Activated CD4-positive, alpha-beta T cell treated with anti-CD3 and anti-CD28 coated beads for 4 hours (primary cell): ENCODE measurements around the gene SUCO.
"Not testable (repeated sequence)": the region's sequence is repeated elsewhere in the genome, so short reads cannot be mapped to it uniquely, and the experiment has no call there.

Experiments
- DNase-seq, 2 donors: peaks; one replicate each; pipeline ENCODE4 v3.0.0-alpha.2; 2020

Gene SUCO, protein sequence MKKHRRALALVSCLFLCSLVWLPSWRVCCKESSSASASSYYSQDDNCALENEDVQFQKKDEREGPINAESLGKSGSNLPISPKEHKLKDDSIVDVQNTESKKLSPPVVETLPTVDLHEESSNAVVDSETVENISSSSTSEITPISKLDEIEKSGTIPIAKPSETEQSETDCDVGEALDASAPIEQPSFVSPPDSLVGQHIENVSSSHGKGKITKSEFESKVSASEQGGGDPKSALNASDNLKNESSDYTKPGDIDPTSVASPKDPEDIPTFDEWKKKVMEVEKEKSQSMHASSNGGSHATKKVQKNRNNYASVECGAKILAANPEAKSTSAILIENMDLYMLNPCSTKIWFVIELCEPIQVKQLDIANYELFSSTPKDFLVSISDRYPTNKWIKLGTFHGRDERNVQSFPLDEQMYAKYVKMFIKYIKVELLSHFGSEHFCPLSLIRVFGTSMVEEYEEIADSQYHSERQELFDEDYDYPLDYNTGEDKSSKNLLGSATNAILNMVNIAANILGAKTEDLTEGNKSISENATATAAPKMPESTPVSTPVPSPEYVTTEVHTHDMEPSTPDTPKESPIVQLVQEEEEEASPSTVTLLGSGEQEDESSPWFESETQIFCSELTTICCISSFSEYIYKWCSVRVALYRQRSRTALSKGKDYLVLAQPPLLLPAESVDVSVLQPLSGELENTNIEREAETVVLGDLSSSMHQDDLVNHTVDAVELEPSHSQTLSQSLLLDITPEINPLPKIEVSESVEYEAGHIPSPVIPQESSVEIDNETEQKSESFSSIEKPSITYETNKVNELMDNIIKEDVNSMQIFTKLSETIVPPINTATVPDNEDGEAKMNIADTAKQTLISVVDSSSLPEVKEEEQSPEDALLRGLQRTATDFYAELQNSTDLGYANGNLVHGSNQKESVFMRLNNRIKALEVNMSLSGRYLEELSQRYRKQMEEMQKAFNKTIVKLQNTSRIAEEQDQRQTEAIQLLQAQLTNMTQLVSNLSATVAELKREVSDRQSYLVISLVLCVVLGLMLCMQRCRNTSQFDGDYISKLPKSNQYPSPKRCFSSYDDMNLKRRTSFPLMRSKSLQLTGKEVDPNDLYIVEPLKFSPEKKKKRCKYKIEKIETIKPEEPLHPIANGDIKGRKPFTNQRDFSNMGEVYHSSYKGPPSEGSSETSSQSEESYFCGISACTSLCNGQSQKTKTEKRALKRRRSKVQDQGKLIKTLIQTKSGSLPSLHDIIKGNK (N-terminal part only)

DNA sequence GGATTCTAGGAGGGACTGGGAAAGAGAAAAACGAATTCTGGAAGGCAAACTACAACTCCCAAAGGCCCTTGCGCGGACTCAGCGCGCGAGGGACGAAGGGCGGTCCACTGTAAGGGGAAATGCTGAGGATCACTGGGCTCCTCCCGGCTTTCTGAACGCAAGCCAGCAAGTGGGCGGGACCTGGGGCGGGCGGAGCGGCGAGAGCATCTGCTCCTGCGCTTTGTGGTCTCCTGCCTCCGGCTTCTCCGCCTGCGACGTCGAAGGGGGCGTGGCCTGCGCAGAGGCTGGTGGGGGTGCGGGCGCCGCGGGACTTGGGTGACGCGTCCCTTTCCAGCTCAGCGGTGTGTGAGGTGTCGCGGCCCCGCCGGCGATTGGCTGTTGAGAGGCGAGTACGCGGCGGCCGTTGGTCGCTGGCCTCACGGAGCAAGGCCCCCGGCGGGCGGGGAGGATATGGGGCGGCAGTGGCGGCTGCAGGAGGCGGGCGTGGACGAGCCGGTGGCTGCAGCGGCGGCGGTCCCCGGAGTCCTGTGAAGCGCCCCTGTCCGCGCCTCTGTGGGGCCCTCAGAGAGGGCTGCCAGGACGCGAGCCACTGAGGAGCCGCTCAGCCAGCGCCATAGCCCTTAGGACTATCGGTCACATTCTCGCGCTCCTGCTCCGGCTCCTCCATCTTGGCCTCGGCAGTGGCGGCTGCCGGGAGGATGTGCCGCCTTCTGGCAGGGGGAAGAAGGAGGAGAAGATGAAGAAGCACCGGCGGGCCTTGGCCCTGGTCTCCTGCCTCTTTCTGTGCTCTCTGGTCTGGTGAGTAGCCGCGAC lies at the start of gene SUCO:
TSS of gene SUCO (plus strand) at position 451 of the 813 bp plus-strand sequence. CDS start at position 737, 286 bp downstream.
- DNase-seq, result peak; percentile 99

GRCh38 chr1:172483448-172483847 lies 49.5 kb upstream of the SUCO start:
- DNase-seq, result no peak

GRCh38 chr1:172484252-172484651 lies 48.7 kb upstream of the SUCO start:
- DNase-seq, result no peak

DNA sequence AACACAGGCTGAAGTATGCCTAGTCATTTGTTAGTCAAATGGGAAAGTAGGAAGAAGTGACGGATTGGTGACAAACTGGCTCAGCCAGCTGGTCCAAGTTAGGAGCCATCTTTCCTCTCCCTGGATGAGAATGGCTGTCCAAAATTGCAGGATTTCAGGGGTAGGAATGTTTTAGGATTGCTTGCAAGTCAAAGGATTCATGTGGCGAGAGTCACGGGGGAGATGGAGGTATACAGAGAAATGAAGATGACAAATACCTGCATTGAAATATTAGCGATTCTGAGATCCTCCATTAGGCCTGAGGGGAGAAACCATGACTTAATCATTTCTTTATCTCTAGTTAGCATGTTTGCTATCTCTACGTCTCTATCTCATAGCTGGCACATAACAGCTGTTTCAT lies 47.3 kb upstream of the SUCO start:
- DNase-seq, result no peak

DNA sequence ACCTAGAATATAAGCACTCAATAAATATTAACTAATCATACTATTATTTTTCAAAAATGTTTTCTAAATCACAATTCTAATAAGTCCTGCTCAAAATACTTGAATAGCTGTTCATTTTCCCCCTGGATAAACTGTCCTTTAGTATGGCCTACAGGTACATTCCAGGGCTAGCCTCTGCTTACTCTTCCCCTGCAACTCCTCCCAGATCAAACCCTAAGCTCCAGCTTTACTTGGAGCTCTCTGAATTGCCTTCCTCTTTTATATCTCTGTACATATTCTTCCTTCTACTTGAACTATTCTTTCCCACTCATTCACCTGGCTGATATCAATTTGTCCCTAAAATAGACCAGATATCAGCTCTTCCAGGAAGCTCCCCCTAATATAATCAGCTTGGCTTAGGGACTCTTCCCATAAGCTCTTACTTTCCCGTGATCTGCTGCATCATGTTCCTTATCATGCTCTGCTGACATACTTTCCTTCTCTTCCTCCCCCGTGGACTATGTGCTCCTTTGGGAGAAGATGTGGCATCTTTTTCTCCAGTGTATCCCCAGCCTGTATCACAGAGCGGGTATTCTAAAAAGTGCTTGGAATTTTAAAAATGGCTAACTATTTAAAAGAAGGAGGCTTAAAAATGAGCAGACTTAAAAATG lies 46.0 kb upstream of the SUCO start:
- DNase-seq, result no peak

DNA sequence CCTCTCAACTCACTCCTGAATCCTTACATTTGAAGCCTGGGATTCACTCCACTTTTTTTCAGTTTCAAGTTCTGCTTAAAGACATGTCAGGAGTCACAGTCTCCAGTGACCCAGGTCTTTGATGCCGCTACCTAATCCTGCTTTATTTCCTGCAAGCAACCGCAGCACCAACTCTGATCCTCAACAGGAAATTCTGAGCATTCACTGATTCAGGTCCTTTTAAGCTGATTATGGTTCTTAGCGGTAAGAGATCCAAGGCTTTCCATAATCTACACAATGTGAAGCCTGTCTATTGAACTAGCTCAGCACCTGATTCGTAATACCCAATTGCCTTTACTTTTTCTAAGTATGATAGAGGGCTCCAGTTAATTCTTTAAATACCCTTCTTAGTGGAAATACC lies 45.4 kb upstream of the SUCO start:
- DNase-seq, result no peak

GRCh38 chr1:172488393-172488792 lies 44.6 kb upstream of the SUCO start:
- no peak for DNase-seq

- DNase-seq, result no peak
Observed at GRCh38 chr1:172489847-172490246, 43.1 kb upstream of the SUCO start.

DNA sequence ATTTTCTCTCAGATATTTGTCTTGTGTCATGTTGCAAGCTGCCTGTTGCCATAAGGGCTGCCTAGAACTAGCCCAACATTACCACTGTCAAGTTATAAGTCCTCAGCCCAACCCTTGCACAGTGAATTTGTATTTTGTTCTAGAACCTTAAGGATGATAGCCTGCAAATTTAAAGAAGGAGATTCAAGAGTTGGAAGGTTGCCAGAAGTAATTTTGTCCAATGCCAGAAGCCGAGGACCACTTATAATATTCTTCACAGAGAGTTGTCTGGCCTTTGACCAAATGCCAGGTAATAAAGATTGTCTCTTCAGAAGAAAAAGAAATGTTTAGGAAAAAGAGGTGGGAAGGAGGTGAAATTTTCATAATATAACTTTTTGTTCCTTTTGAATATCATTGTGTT lies 40.5 kb upstream of the SUCO start:
- DNase-seq, result no peak

DNA sequence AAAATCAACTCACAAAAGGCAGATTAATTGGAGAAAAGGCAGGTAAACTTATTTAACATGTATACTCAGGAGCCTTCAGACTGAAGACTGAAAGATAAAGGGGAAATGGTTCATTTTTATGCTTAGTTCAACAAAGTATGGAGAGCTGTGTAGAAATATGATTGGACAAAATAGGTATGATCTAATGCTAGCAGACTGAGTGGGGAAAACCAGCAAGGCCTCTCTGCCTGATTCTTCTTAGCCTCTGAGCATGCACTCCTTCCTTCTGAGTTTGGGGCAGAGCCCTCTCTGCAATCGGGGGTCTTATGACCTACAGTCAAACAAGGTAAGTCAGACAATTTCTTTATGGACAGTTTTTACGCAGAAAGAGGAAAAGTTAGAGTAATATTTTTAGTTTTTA lies 38.8 kb upstream of the SUCO start:
- DNase-seq, result no peak

GRCh38 chr1:172496127-172496526 lies 36.8 kb upstream of the SUCO start:
- not testable (repeated sequence) for DNase-seq

DNA sequence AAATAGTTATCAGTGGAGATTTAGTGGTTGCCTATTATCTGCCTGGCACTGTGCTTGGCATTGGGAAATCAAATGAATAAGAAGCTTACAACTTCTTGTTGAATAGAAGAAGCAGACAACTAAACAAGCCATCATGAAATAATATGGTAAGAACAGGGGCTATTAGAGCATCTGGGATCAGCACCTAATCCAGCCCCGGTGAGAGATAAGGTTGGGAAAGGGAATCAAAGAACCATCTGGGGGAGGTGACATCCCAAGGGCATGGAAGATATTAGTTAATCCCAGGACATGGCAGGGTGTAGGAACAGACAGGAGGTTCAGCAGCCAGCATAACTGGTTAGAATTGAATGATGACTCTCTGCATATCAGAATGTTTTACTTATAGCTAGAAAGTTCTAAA lies 36.3 kb upstream of the SUCO start:
- no peak for DNase-seq

DNA sequence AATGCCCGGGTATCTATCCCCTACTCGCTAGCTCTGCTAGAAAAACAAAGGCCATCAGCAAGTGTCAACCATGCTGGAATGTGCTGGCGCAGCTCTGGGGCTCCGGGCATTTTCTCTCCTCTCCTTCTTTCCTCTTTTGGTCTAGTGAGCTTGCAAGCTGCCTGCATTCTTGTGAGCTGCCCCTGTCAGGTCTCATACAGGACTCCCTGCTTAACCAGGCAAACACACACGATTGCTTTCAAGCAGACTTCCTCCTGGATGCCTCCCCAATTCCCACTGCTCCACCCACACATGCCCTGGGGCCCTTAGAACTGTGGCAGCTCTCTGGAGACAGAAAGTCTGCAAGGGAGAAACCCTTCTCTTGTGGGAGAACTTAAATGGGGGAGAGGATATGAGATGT lies 35.7 kb upstream of the SUCO start:
- no peak for DNase-seq

- DNase-seq, result no peak
Observed at GRCh38 chr1:172498857-172499256, 34.1 kb upstream of the SUCO start.

GRCh38 chr1:172499636-172500141 lies 33.3 kb upstream of the SUCO start:
- peak in 1 of 2 donors; percentile 1 for DNase-seq

DNA sequence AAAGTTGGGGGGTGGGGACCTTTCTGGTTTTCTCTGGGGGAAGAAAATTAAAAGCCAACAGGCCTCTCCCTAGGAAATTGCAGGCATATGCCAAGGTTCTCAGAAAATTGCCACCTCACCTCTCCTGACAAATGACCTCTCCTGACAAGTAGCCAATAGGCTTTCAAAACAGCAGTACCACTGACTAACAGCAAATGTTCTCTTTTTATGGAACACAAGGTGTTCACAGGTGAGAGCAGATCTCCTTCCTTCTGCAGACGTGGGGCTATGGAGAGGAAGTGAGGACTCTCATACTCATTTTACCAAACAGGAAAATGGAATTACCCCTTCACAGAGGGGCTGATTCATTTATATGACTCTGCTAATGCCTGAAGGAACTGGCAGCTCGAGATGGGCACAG lies 32.7 kb upstream of the SUCO start:
- no peak for DNase-seq

DNA sequence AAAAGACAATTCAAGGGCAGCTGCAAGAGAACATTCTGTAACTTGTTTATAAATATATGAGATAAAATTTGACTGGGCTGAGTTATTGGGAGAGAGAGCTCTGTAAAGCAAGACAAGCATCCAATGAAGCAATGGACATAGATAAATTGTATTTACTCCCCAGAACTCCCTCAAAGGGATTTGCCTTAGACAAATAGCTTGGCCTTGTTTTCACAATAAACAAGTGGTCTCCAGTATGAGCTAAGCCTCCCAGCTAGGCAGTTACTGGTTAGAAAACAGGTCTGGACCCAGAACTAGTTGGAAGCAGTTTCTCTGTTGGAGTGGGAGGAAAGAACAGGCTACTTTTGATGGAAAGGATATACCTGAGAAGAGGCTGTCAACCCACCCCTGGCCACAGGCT lies 25.2 kb upstream of the SUCO start:
- no peak for DNase-seq

DNA sequence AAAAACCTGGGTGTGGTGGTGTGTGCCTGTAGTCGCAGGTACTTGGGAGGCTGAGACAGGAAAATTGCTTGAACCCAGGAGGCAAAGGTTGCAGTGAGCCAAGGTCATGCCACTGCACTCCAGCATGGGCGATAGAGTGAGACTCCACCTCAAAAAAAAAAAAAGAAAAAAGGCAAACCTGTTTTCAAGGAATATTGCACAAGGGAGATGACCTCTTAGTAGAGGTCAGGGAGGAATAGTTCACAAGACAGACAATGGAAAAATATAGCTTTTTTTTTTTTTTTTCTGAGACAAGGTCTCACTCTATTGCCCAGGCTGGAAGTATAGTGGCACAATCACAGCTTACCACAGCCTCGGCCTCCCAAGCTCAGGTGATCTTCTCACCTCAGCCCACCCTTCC lies 22.5 kb upstream of the SUCO start:
- DNase-seq, result no peak

DNA sequence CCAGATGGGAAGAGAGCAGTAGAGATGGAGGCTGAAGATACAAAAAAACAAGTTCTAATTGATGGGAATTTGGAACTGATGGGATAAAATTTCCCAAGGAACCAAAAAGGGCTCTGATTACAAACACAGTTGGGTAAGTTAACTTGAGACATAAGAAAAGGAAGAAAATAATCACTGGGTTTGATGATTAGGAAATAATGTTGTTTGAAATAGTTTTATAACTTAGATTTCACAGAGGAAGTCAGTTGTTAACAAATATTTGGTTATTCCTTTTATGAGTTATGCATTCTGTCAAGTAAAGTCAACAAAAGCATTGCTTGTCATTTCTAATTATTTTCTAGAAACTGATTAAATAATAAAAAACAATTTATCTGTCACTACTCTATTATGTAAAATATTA lies 20.4 kb upstream of the SUCO start:
- no peak for DNase-seq

DNA sequence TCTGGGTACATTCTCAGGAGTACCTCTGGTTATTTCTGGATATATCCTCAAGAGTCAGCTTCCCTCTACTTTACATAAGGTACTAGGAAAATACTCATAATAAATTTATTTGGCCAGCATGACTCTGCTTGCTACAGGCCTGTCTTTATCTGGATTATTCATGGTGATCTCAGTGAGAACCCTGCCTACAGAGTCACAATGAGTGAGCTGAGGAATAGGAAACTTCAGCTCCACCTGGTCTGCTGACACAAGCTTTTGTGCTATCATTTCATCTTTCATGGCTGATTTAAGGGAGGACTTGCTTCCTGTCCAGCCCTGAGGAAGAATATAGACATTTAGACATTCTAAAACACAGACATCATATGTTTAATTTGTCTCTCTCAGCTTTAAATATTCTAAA lies 19.5 kb upstream of the SUCO start:
- no peak for DNase-seq

DNA sequence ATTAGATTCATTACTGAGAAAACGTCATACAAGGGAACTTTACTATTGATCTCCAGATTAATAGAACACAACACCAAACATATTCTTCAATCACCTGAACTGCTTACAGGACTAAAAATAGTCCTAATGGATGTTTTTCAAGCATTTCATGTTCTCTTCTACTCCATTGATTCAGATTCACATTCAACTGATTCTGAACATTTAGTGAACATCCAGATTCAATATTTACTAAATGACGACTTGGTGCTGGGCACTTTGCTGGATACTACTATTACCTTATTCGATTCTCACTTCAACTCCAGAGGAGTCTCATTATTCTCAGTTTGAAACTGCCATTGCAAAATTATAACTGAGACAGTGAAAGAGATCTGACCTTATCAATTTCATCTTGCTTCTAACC lies 18.8 kb upstream of the SUCO start:
- no peak for DNase-seq

GRCh38 chr1:172515436-172515835 lies 17.5 kb upstream of the SUCO start:
- no peak for DNase-seq
